Measurements from ENCODE around the gene IGFBP6.
"Not testable (repeated sequence)": the region's sequence is repeated elsewhere in the genome, so short reads cannot be mapped to it uniquely, and the experiment has no call there.

GRCh38 chr12:53094796-53095595, 2.5 kb upstream of the IGFBP6 start:
- TF ChIP-seq CTCF, POLR2A (IDR thresholded peaks at IDR 0.05): not testable (repeated sequence)

All from right lobe of liver (tissue), 4 donors.